ENCODE measurements around the gene SPTBN1. TPM values are rescaled to one million over a fixed set of nuclear protein-coding genes. Genes with fewer than 3 reads are reported as not detected.

The SPTBN1 gene
- total RNA-seq, 1 experiment from 2014 or later = 204 TPM

- no peak for TF ChIP-seq ZNF532 (CRISPR knock-in tag; IDR thresholded peaks at IDR 0.05; ENCODE audit: borderline replicate concordance)
- TF ChIP-seq FOXK1 (CRISPR knock-in tag; IDR thresholded peaks at IDR 0.05) = no peak
- no peak for TF ChIP-seq USF1 (CRISPR knock-in tag; IDR thresholded peaks at IDR 0.05)
- TF ChIP-seq RELA (CRISPR knock-in tag; IDR thresholded peaks at IDR 0.05; ENCODE audit: borderline replicate concordance) = no peak
Observed at GRCh38 chr2:54692556-54692955, 236.4 kb downstream of the SPTBN1 start (continued).

- peaks cover 7% of the 10 kb centered on the region for H3K36me3 Mint-ChIP-seq
- no peaks in the 10 kb centered on the region for H3K4me1 Mint-ChIP-seq
- no peak overlapping the region for H3K4me3 Mint-ChIP-seq
- CTCF ChIA-PET = interaction anchor here (1.0 to 2.0 kb wide), 4 partner anchors 9 to 143 kb away, joined by 3 to 8 read pairs (median 6); no protein-coding TSS in a partner anchor
- TF ChIP-seq ZNF121 (CRISPR knock-in tag; IDR thresholded peaks at IDR 0.05) = no peak
- no peak for TF ChIP-seq GABPB1 (CRISPR knock-in tag; IDR thresholded peaks at IDR 0.05)
- no peak for TF ChIP-seq E2F5 (CRISPR knock-in tag; IDR thresholded peaks at IDR 0.05)
- no peak for TF ChIP-seq SP1 (CRISPR knock-in tag; conservative IDR thresholded peaks at IDR 0.05)
- TF ChIP-seq RELA (CRISPR knock-in tag; IDR thresholded peaks at IDR 0.05; ENCODE audit: borderline replicate concordance) = no peak
- no peak for TF ChIP-seq ZBTB21 (CRISPR knock-in tag; IDR thresholded peaks at IDR 0.05; ENCODE audit: borderline replicate concordance)
- TF ChIP-seq FOXP4 (CRISPR knock-in tag; IDR thresholded peaks at IDR 0.05) = no peak
- no peak for TF ChIP-seq USF2 (CRISPR knock-in tag; IDR thresholded peaks at IDR 0.05)
- TF ChIP-seq ZNF232 (CRISPR knock-in tag; IDR thresholded peaks at IDR 0.05) = no peak
- no peak for TF ChIP-seq TCF7 (CRISPR knock-in tag; IDR thresholded peaks at IDR 0.05; ENCODE audit: low read depth)
- no peak for TF ChIP-seq RORB (CRISPR knock-in tag; IDR thresholded peaks at IDR 0.05)
- no peak for TF ChIP-seq ATF6 (CRISPR knock-in tag; IDR thresholded peaks at IDR 0.05)
- no peak for TF ChIP-seq HMGXB4 (CRISPR knock-in tag; IDR thresholded peaks at IDR 0.05)
- peaks cover 25% of the 10 kb centered on the region for H3K9me3 Mint-ChIP-seq
- ATAC-seq (no peak; the same call in 1 of the 2 replicates), DNase-seq (ENCODE audit: low spot score) (no peak)
- no peaks in the 10 kb centered on the region for H3K27me3 Mint-ChIP-seq (ENCODE audit: low read depth)
- no peak overlapping the region for H3K27ac Mint-ChIP-seq
- POLR2A ChIA-PET = interaction anchor here (1.2 kb wide), 1 partner anchor 137 kb away, joined by 3 read pairs; no protein-coding TSS in a partner anchor
Observed at GRCh38 chr2:54695378-54695777, 239.3 kb downstream of the SPTBN1 start.

Data from WTC11 (cell line).